Naive B cell (primary cell): ENCODE data around the gene RB1. TPM values are rescaled to one million over a fixed set of nuclear protein-coding genes. Genes with fewer than 3 reads are reported as not detected.
A peak's percentile ranks its signal among the peaks of the same experiment; 100 is the strongest.

Experiments
- ATAC-seq, 2 donors: fragments of 150-1000 bp; cut with Tn5 transposase; 2 replicates each; pipeline ENCODE4 v1.10.0; 2021; ENCODE audit warnings: low read depth in 2 of 2, mild to moderate bottlenecking in 2 of 2, moderate library complexity in 2 of 2
- DNase-seq: peaks from one replicate; pipeline ENCODE4 v3.0.0; 2022
- H3K27ac Mint-ChIP-seq, 6 donors: one replicate each; pipeline ENCODE4 v1.8.0; 2020 to 2022; ENCODE audit warnings: mild to moderate bottlenecking in 6 of 6, mixed read lengths in 6 of 6, moderate library complexity in 5 of 6, inconsistent platforms in 2 of 6
- H3K27me3 Mint-ChIP-seq, 3 donors: one replicate each; pipeline ENCODE4 v1.8.0; 2021 to 2022; ENCODE audit warnings: mixed read lengths in 3 of 3, mild to moderate bottlenecking in 1 of 3
- H3K36me3 Mint-ChIP-seq, 2 donors: one replicate each; pipeline ENCODE4 v1.8.0; 2020 to 2022; ENCODE audit warnings: mixed read lengths in 2 of 2, inconsistent platforms in 1 of 2, mild to moderate bottlenecking in 1 of 2
- H3K4me1 Mint-ChIP-seq, 3 donors: one replicate each; pipeline ENCODE4 v1.8.0; 2020 to 2022; ENCODE audit warnings: mixed read lengths in 3 of 3, inconsistent platforms in 1 of 3, mild to moderate bottlenecking in 1 of 3, moderate library complexity in 1 of 3
- H3K4me3 Mint-ChIP-seq, 8 donors: one replicate each; pipeline ENCODE4 v1.8.0; 2020 to 2022; ENCODE audit warnings: mild to moderate bottlenecking in 8 of 8, mixed read lengths in 8 of 8, moderate library complexity in 8 of 8, inconsistent platforms in 2 of 8
- H3K9me3 Mint-ChIP-seq, 7 donors: one replicate each; pipeline ENCODE4 v1.8.0; 2020 to 2022; ENCODE audit warnings: mixed read lengths in 7 of 7, mild to moderate bottlenecking in 5 of 7, inconsistent platforms in 2 of 7, moderate library complexity in 1 of 7
- polyA plus RNA-seq, 6 donors: library from polyadenylated mRNA; unstranded; fragments of 300-500 nt; fragmentation: Illumina TruSeq; gene quantifications; one replicate each; pipeline ENCODE4 v1.2.3, GENCODE V29; 2021; ENCODE audit warnings: low read depth in 6 of 6

The RB1 gene
- polyA plus RNA-seq, 6 donors from 2014 or later = 68.0 to 99.7 (median 80.5) TPM

DNA sequence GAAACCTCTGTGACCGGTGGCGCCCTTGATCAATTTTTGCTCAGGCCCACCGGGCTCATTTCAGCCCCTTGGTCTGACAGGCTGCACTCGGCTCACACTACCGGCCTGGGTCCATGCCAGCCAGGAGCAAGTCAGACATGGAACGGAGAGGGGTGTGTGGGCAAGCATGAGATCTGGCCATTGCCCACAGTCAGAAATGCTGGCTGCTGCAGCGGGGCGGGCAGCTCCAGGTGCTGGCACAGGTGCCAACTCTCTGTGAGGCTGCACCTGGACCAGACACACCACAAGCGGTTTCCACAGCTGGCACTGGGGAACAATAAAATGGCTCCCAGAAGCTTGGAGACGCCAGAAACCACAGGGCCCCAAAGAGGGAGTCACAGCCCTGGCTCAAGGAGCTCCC, 153.0 kb downstream of the RB1 start:
- Mint-ChIP-seq H3K27me3 (no peaks in the 10 kb centered on the region), H3K4me1 (peaks cover 1 to 10% (median 6%) of the 10 kb centered on the region in 3 donors), H3K9me3 (peaks cover 0 to 12% (median 5%) of the 10 kb centered on the region in 7 donors), H3K27ac (no peak overlapping the region), H3K4me3 (no peak overlapping the region), H3K36me3 (peaks cover 39 to 50% of the 10 kb centered on the region in 2 donors)
- no peak for DNase-seq
- ATAC-seq = no peak

DNA sequence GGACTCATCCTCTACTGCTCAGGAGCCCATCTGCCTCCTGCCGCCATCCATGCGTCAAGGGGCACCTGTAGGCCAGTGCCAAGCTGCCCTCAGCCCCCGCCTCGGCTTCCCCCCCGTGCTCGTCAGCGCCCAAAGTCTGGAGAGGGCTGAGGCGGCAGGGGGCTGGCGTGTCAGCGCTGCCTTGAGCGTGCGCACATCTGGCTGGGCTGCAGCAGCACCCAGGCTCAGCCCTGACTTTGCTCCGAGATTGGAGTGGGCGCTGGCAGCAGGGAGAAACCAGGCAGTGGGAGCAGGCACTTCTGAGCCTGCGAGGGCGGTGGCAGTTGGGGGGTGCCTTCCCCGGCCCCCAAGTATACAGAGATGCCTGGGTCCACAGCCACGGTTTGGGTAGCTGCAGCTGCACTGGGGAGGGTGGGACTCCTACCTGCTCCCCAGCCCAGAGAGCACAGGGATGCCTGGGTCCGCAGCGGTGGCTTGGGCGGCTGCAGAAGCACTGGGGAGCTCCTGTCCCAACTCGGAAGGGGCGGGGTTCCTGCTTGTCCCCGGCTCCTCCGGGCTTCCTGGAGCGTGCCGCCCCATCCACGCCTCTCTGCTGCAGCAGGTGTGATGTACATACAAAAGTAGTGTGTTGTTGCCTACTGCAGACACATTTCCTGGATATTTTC, 154.2 kb downstream of the RB1 start:
- H3K27me3 Mint-ChIP-seq = no peaks in the 10 kb centered on the region
- H3K27ac Mint-ChIP-seq = no peak overlapping the region

DNA sequence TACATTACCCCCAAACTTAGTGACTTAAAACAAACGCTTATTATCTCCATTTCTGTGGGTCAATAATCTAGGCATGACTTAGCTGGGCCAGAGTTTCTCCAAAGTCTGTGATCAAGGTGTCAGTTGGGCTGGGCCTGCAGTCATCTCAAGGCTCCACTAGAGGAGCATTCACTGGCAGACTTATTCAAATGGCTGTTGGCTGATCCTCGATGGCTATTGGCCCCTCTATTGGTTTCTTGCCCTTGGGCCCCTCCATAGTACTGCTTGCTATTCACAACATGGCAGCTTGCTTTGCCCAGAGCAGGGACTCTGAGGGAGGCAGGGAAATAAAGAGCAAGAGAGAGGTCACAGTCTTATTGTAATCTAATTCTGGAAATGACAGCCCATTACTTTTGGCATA, 171.7 kb downstream of the RB1 start:
- no peak for DNase-seq
- Mint-ChIP-seq H3K9me3 (peaks cover 0 to 3% (median 0%) of the 10 kb centered on the region in 7 donors), H3K4me1 (peaks cover 3 to 15% (median 8%) of the 10 kb centered on the region in 3 donors), H3K36me3 (peaks cover 23 to 40% of the 10 kb centered on the region in 2 donors), H3K4me3 (no peak overlapping the region), H3K27ac (peak overlapping the region in 2 of 6 donors; percentile 3 to 9), H3K27me3 (no peaks in the 10 kb centered on the region)
- peak in 1 of 2 donors; percentile 39 for ATAC-seq

More for the DNA sequence above, 154.2 kb downstream of the RB1 start:
- Mint-ChIP-seq H3K9me3 (peaks cover 0 to 7% (median 0%) of the 10 kb centered on the region in 7 donors), H3K4me3 (no peak overlapping the region), H3K4me1 (peaks cover 1 to 10% (median 6%) of the 10 kb centered on the region in 3 donors), H3K36me3 (peaks cover 39 to 45% of the 10 kb centered on the region in 2 donors)
- ATAC-seq = no peak
- DNase-seq = no peak

DNA sequence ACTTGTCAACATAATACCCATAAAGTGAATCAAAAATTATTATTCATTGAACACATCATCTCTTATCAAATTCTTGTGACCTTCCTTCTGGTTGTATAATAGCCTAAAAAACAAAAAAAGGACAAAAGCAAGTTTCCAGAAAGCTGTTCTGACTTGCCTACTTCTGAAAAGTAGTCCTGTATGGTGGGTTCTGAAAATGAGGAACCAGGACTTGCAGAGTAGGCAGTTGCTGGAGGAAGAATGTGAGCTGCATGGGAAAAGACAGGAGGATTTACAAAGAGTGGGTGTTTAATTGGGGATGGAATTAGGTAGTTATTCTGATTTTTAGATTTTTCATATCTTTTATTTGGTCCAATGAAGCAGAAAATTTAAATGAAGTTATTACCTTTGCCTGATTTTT, 172.7 kb downstream of the RB1 start:
- Mint-ChIP-seq H3K27ac (peak overlapping the region in 2 of 6 donors; percentile 16 to 47), H3K27me3 (no peaks in the 10 kb centered on the region), H3K36me3 (peaks cover 23 to 40% of the 10 kb centered on the region in 2 donors)

DNA sequence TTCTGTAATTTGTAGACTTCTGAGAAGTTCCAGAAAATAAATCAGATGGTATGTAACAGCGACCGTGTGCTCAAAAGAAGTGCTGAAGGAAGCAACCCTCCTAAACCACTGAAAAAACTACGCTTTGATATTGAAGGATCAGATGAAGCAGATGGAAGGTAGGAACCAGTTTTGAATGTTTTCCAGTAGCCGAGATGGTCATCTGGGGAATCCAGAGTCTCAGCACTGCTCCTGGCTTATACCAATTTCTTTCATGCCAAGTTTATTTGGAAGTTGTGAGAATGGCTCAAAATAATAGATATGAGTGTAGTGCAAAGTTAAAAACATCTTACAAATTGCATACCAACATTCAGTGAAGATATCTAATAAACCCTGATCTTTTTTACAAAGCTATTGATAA, 173.1 kb downstream of the RB1 start:
- Mint-ChIP-seq H3K4me3 (no peak overlapping the region), H3K27me3 (no peaks in the 10 kb centered on the region), H3K36me3 (peaks cover 23 to 37% of the 10 kb centered on the region in 2 donors), H3K4me1 (peaks cover 3 to 15% (median 8%) of the 10 kb centered on the region in 3 donors), H3K9me3 (peaks cover 0 to under 1% (median 0%) of the 10 kb centered on the region in 7 donors), H3K27ac (no peak overlapping the region)
- ATAC-seq (no peak), DNase-seq (no peak)

More for the DNA sequence above, 172.7 kb downstream of the RB1 start:
- ATAC-seq (no peak), DNase-seq (no peak)
- peaks cover 0 to 3% (median 0%) of the 10 kb centered on the region in 7 donors for H3K9me3 Mint-ChIP-seq
- peaks cover 3 to 15% (median 8%) of the 10 kb centered on the region in 3 donors for H3K4me1 Mint-ChIP-seq
- peak overlapping the region in 1 of 8 donors; percentile 14 for H3K4me3 Mint-ChIP-seq

DNA sequence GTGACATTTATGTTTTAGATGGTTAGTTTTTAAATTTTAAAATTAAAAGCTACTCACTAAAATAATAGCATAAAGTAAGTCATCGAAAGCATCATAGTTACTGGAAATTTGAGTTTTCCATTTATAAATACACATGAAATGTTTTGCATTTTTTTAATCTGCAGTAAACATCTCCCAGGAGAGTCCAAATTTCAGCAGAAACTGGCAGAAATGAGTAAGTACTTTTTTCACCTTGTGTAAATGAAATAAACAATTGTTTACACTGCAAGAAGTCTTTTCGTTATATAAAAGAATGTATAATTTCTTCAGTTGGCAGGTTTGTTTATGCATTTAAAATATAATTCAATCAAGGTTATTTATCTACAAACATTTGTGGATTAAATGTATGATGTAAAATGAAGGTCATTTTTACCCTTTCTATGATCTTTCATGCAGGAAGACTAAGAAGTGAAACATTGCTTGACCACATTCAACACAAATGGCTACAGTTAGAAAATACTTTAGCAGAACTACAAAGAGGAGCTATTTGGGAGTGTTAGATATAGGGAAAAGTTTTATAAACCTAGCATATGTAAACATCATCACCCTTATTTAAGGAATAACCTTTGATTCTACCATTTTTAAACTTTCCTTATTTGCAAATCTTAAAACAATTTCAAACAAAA, 173.8 kb downstream of the RB1 start:
- Mint-ChIP-seq H3K4me1 (peaks cover 3 to 15% (median 8%) of the 10 kb centered on the region in 3 donors), H3K27me3 (no peaks in the 10 kb centered on the region), H3K4me3 (no peak overlapping the region), H3K36me3 (peaks cover 29 to 36% of the 10 kb centered on the region in 2 donors), H3K9me3 (no peaks in the 10 kb centered on the region), H3K27ac (no peak overlapping the region)
- ATAC-seq = no peak
- no peak for DNase-seq

DNA sequence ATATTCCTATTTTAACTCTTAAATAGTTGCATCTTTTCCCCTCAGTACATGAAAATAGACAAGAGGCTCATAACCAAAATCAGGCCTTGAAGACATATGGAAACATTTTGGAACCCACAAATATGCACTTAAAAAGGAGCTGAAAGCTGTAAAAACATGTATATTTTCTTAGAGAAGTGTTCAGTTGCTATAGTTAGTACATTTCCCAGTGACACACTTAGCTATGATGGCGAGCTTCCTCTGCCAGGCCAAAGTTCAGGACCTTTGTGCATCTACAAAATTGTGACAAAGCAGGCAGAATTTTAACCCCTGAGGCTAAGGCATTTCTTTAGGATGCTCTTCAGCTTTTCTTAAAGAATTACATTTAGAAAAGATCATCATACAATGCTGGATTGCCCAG, 174.8 kb downstream of the RB1 start:
- Mint-ChIP-seq H3K4me1 (peaks cover 3 to 15% (median 8%) of the 10 kb centered on the region in 3 donors), H3K27me3 (no peaks in the 10 kb centered on the region), H3K36me3 (peaks cover 37 to 43% of the 10 kb centered on the region in 2 donors), H3K9me3 (no peaks in the 10 kb centered on the region), H3K4me3 (no peak overlapping the region), H3K27ac (no peak overlapping the region)
- DNase-seq (no peak), ATAC-seq (no peak)

DNA sequence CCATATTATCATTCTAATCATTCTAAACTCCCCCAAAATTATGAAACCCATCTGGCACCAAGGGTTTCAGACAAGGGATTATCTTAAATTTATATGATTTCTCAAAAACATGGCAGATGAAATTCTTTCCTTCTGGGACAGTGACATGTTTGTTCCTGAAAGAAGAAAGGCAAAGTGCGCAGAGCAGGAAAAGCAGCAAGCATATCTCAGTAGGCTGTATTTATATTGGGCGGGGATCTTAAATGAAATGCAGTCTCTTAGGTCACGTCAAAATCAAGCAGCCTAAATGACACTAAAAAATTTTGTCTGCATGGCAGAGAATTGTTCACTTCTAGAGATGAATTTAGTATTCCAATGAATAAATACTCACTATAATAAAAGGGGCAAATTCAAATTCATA, 180.0 kb downstream of the RB1 start:
- Mint-ChIP-seq H3K4me3 (no peak overlapping the region), H3K9me3 (peaks cover 0 to 5% (median 2%) of the 10 kb centered on the region in 7 donors), H3K4me1 (peaks cover 0 to 20% (median 0%) of the 10 kb centered on the region in 3 donors), H3K27ac (peak overlapping the region in 1 of 6 donors; percentile 60), H3K27me3 (no peaks in the 10 kb centered on the region), H3K36me3 (peaks cover 15 to 23% of the 10 kb centered on the region in 2 donors)
- DNase-seq = no peak
- ATAC-seq = no peak

DNA sequence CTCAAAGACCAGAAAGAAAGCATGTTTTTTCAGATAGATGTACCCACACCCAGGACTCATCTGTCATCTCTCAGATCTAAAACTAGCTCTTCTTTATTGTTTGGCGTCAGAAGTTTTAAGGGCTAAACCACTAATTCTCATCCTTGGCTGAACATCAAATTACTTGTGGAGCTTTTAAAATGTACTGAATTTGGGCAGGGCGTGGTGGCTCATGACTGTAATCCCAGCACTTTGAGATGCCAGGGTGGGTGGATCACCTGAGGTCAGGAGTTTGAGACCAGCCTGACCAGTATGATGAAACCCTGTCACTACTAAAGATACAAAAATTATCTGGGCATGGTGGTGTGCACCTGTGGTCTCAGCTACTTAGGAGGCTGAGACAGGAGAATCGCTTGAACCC, 181.9 kb downstream of the RB1 start:
- H3K4me1 Mint-ChIP-seq = peaks cover 6 to 38% (median 6%) of the 10 kb centered on the region in 3 donors
- peaks cover 0 to 5% (median 2%) of the 10 kb centered on the region in 7 donors for H3K9me3 Mint-ChIP-seq
- H3K27me3 Mint-ChIP-seq = no peaks in the 10 kb centered on the region
- H3K36me3 Mint-ChIP-seq = peaks cover 15 to 16% of the 10 kb centered on the region in 2 donors
- H3K4me3 Mint-ChIP-seq = no peak overlapping the region
- no peak for DNase-seq
- peak overlapping the region in 1 of 6 donors; percentile 55 for H3K27ac Mint-ChIP-seq
- ATAC-seq = no peak

DNA sequence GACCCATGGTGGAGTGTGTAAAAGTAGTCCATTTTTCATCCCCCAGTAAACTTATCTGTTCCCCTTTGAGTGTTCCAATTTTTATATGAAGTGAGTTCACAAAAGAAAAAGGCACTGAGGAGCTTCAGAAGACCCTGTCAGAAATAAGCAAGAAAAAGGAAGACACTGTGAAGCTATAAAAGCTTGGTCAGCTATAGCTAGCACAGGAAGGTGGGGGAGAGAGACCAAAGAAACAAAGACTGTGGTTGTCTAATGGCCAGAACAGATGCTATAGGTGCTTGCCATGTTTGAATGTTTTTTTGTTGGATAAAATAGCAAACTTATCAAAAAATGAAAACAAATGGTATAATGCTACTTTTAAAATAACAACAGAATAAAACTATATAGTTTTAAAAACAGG, 182.8 kb downstream of the RB1 start:
- no peak for DNase-seq
- ATAC-seq = no peak
- H3K9me3 Mint-ChIP-seq = peaks cover 0 to 5% (median 2%) of the 10 kb centered on the region in 7 donors
- H3K36me3 Mint-ChIP-seq = peaks cover 15 to 16% of the 10 kb centered on the region in 2 donors
- no peaks in the 10 kb centered on the region for H3K27me3 Mint-ChIP-seq
- peaks cover 6 to 38% (median 7%) of the 10 kb centered on the region in 3 donors for H3K4me1 Mint-ChIP-seq
- H3K27ac Mint-ChIP-seq = peak overlapping the region in 1 of 6 donors; percentile 29
- no peak overlapping the region for H3K4me3 Mint-ChIP-seq

DNA sequence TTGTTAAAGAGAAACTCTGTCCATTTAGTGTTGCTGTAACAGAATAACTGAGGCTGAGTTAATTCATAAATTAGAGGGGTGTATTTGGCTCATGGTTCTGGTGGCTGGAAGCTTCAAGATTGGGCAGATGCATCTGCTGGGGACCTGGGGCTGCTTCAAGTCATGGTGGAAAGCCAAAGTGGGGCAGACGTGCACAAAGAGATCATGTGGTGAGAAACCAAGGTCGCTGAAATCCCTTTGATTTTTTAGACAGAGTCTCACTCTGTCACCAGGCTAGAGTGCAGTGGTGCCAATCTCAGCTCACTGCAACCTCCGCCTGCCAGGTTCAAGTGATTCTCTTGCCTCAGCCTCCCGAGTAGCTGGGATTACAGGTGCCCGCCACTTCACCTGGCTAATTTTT, 183.3 kb downstream of the RB1 start:
- DNase-seq = no peak
- Mint-ChIP-seq H3K4me3 (no peak overlapping the region), H3K27ac (no peak overlapping the region), H3K9me3 (peaks cover 0 to 5% (median 2%) of the 10 kb centered on the region in 7 donors), H3K4me1 (peaks cover 6 to 38% (median 9%) of the 10 kb centered on the region in 3 donors), H3K36me3 (peaks cover 14 to 16% of the 10 kb centered on the region in 2 donors), H3K27me3 (no peaks in the 10 kb centered on the region)
- ATAC-seq = no peak

DNA sequence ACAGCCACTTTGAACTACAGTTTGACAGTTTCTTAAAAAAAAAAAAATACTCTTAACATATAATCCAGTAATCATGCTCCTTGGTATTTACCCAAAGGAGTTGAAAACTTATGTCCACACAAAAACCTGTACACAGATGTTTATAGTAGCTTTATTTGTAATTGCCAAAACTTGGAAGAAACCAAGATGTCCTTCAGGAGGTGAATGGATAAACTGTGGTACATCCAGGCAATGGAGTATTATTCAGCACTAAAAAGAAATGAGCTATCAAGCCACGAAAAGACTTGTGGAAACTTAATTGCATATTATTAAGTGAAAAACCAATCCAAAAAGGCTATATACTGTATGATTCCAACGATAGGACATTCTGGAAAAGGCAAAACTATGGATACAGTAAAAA, 184.4 kb downstream of the RB1 start:
- Mint-ChIP-seq H3K9me3 (peaks cover 0 to 5% (median 2%) of the 10 kb centered on the region in 7 donors), H3K27me3 (no peaks in the 10 kb centered on the region), H3K4me1 (peaks cover 6 to 38% (median 9%) of the 10 kb centered on the region in 3 donors), H3K4me3 (peak overlapping the region in 3 of 8 donors; percentile 42 to 46 (median 45)), H3K27ac (no peak overlapping the region), H3K36me3 (peaks cover 3 to 9% of the 10 kb centered on the region in 2 donors)
- DNase-seq = no peak
- no peak for ATAC-seq

DNA sequence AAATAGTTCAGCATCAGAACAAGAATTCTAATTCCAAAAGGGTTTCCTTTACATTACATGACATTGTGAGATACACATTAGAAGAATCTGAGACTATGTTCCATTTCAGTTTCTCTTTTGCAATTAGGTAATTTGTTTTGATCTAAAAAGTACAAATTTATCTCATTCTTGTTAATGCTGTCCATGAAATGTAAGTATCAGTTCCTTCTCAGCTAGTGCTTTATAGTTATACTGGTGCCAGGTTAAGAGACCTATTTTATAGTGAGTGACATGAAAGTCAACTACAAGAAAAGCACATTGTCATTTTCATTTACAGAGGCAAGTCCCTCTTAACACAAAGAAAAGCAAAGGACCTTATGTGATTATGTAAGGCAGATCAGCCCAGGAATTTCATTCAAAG, 185.4 kb downstream of the RB1 start:
- peaks cover 0 to 5% (median 2%) of the 10 kb centered on the region in 7 donors for H3K9me3 Mint-ChIP-seq
- DNase-seq (peak; percentile 45), ATAC-seq (peak in 1 of 2 donors; percentile 12)
- H3K36me3 Mint-ChIP-seq = peaks cover 0 to 5% of the 10 kb centered on the region in 2 donors
- no peaks in the 10 kb centered on the region for H3K27me3 Mint-ChIP-seq
- peak overlapping the region in 5 of 8 donors; percentile 16 to 51 (median 31) for H3K4me3 Mint-ChIP-seq
- H3K27ac Mint-ChIP-seq = peak overlapping the region in 3 of 6 donors; percentile 17 to 93 (median 65)
- peaks cover 6 to 38% (median 9%) of the 10 kb centered on the region in 3 donors for H3K4me1 Mint-ChIP-seq
